RWPE2 (cell line): ENCODE measurements around the gene ARSA.
A peak's percentile ranks its signal among the peaks of the same experiment; 100 is the strongest.
"Not testable (repeated sequence)": the region's sequence is repeated elsewhere in the genome, so short reads cannot be mapped to it uniquely, and the experiment has no call there.

Experiments used
- ATAC-seq: fragments of 200-7000 bp; cut with Tn5 transposase; 3 replicates; pipeline ENCODE4 v1.9.1; 2021; ENCODE audit warnings: low read depth
- DNase-seq: peaks from one replicate; pipeline ENCODE4 v3.0.0-alpha.2; 2020; ENCODE audit warnings: low spot score
- H3K27ac ChIP-seq: fragments of 450-650 bp; 2 replicates; pipeline ENCODE4 v1.5.1; 2017; ENCODE audit warnings: mild to moderate bottlenecking; ENCODE audit not compliant: poor library complexity, severe bottlenecking
- H3K27me3 ChIP-seq: fragments of 250-450 bp; sonication (Bioruptor Pico); 2 replicates; pipeline ENCODE4 v1.5.1; 2021; ENCODE audit warnings: mild to moderate bottlenecking, moderate library complexity; ENCODE audit not compliant: insufficient read depth, poor library complexity, severe bottlenecking
- H3K36me3 ChIP-seq: fragments of 250-450 bp; sonication (Bioruptor Pico); 2 replicates; pipeline ENCODE4 v1.5.1; 2020; ENCODE audit warnings: low read depth, mild to moderate bottlenecking, moderate library complexity
- H3K4me1 ChIP-seq: fragments of 250-450 bp; sonication (Bioruptor Pico); 2 replicates; pipeline ENCODE4 v1.5.1; 2021; ENCODE audit warnings: mild to moderate bottlenecking, moderate library complexity; ENCODE audit not compliant: insufficient read depth, poor library complexity, severe bottlenecking
- H3K4me3 ChIP-seq: fragments of 250-450 bp; sonication (Bioruptor Pico); 2 replicates; pipeline ENCODE4 v1.5.1; 2021; ENCODE audit warnings: mild to moderate bottlenecking, moderate library complexity; ENCODE audit not compliant: severe bottlenecking
- H3K9me3 ChIP-seq: fragments of 250-450 bp; sonication (Bioruptor Pico); 2 replicates; pipeline ENCODE4 v1.5.1; 2021; ENCODE audit warnings: mild to moderate bottlenecking, moderate library complexity; ENCODE audit not compliant: severe bottlenecking
- TF ChIP-seq, protein P1 (sequence below): fragments of 450-650 bp; IDR thresholded peaks from one replicate; pipeline ENCODE4 v1.5.1; 2017; ENCODE audit warnings: mild to moderate bottlenecking, moderate library complexity; ENCODE audit not compliant: poor library complexity, severe bottlenecking

ARSA gene

DNA sequence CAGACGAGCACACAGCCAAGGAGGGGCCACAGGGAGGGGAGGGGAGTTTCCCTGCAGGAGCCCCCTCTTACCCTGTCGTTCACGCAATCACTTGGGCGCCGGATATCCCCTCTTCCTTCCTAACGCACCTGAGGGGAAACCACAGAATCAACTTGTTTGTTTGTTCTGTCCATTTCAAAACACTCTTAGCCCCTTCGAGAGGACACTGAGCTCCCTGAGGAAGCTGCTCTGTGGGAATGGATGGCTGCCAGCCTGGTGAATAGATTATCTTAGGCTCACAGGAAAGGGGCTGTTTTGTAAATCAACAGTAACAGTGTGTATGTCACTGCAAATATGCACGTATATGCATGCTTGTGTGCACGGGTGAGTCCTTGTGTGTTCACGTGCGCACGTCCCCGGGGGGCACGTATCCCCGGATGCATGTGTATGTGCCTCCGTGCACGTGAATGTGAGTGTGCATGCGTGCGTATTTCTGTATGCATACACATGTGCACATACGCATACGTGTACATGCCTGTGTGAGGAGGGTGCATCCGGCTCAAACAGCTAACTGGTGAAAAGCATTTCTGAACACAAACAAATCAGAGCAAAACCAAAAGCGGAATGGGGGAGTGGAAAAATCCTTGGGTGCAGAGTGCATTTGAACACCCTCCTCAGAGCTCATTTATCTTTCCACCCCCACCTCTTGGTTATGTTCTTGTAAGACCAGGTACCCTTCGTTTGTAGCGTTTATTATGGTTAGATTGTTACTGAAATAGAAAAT is 7.2 kb downstream of the ARSA start:
- peak; percentile 71 for ATAC-seq
- TF ChIP-seq, protein P1, sequence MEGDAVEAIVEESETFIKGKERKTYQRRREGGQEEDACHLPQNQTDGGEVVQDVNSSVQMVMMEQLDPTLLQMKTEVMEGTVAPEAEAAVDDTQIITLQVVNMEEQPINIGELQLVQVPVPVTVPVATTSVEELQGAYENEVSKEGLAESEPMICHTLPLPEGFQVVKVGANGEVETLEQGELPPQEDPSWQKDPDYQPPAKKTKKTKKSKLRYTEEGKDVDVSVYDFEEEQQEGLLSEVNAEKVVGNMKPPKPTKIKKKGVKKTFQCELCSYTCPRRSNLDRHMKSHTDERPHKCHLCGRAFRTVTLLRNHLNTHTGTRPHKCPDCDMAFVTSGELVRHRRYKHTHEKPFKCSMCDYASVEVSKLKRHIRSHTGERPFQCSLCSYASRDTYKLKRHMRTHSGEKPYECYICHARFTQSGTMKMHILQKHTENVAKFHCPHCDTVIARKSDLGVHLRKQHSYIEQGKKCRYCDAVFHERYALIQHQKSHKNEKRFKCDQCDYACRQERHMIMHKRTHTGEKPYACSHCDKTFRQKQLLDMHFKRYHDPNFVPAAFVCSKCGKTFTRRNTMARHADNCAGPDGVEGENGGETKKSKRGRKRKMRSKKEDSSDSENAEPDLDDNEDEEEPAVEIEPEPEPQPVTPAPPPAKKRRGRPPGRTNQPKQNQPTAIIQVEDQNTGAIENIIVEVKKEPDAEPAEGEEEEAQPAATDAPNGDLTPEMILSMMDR, result peak; percentile 75
- H3K9me3 ChIP-seq, result no peaks in the 10 kb centered on the region

GRCh38 chr22:50614296-50614695 is 13.7 kb downstream of the ARSA start:
- DNase-seq, H3K27ac ChIP-seq: not testable (repeated sequence)

More for the DNA sequence above, 7.2 kb downstream of the ARSA start:
- peak overlapping the region; percentile 68 for H3K27ac ChIP-seq
- H3K36me3 ChIP-seq, result no peaks in the 10 kb centered on the region
- peak overlapping the region; percentile 20 for H3K4me3 ChIP-seq
- no peaks in the 10 kb centered on the region for H3K27me3 ChIP-seq
- DNase-seq, result no peak
- peaks cover 24% of the 10 kb centered on the region for H3K4me1 ChIP-seq

DNA sequence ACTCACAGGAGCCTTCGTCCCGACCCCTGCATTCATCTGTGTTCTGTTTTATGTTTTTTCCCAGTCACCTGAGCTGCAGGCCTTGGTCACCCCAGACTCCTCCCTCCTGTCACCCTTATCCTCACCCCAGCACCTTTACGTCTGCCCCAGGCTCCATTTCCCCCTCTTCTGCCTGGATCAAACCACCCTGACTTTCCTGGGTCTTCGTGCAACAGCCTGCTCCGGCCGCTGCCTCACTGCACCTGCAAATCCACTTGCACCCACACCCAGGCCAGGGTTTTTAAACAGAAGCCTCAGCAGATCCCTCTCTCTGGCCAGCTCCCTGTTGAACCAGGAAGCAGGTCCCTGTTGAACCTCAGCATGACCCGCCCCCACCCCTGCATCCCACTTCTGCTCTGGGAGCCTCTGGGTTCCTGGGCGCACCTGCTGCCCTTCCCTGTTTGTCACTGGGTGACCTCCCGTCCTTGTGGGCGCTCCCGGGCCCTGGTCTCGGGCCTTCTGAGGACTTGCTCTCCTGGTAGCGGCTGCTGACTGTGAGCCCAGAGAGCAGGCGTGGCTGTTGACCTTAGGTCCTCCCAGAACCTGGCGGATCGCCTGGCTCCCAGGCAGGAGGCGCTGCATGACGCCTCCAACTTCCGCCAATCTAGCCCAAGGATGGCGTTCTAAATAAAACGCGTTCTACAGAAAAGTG is 14.5 kb downstream of the ARSA start:
- no peaks in the 10 kb centered on the region for H3K36me3 ChIP-seq
- no peaks in the 10 kb centered on the region for H3K4me1 ChIP-seq
- peaks cover 3% of the 10 kb centered on the region for H3K27me3 ChIP-seq
- H3K4me3 ChIP-seq, result no peak overlapping the region
- no peaks in the 10 kb centered on the region for H3K9me3 ChIP-seq
- DNase-seq (no peak), ATAC-seq (no peak)
- TF ChIP-seq, protein P1, result no peak
- no peak overlapping the region for H3K27ac ChIP-seq

More at GRCh38 chr22:50614296-50614695, 13.7 kb downstream of the ARSA start:
- not testable (repeated sequence) for H3K36me3 ChIP-seq, H3K27me3 ChIP-seq, H3K9me3 ChIP-seq, H3K4me1 ChIP-seq, H3K4me3 ChIP-seq, ATAC-seq

DNA sequence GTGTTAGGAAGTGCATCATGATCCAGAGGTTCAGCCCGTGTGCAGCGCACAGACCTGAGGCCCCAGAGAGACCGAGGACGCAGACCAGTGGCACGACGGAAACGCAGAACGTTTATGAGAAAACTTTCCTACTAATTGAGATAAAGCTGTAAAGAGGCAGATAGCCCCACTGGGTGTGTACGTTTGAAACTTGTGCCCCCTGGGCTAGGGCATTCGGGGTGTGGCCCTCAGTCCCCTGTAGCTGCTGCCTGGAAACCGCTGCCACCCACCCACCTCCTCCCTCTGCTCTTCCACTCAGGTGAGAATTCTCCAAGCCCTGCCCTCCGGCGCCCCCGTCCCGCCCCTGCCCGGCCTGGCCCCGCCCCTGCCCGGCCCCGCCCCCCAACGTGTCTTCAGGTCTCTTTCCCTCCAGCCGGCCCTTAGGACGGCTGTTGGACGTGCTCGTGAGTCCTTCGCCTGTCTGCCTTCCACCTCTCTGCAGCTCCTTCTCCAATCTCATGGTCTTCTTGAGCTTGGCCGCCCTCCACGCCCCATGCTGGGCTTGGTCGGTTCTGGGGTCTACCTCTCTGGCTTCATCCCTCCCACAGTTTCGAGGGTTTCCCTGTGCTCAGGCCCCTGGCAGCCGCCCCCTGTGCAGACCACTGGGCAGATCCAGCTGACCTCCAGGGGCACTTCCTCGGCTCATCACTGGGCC is 15.3 kb downstream of the ARSA start:
- ATAC-seq (peak; percentile 64), DNase-seq (no peak)
- Histone ChIP-seq H3K4me3 (no peak overlapping the region), H3K27me3 (peaks cover 3% of the 10 kb centered on the region), H3K9me3 (no peaks in the 10 kb centered on the region), H3K27ac (no peak overlapping the region), H3K36me3 (no peaks in the 10 kb centered on the region), H3K4me1 (no peaks in the 10 kb centered on the region)
- TF ChIP-seq, protein P1, result no peak

GRCh38 chr22:50612168-50612527 is 15.8 kb downstream of the ARSA start:
- DNase-seq (no peak), ATAC-seq (no peak)
- TF ChIP-seq, protein P1, result no peak

More at GRCh38 chr22:50612168-50612527, 15.8 kb downstream of the ARSA start:
- Histone ChIP-seq H3K27me3 (peaks cover 3% of the 10 kb centered on the region), H3K9me3 (no peaks in the 10 kb centered on the region), H3K27ac (no peak overlapping the region), H3K4me3 (no peak overlapping the region), H3K4me1 (no peaks in the 10 kb centered on the region), H3K36me3 (no peaks in the 10 kb centered on the region)
